ENCODE measurements around the gene EMSY. TPM values are rescaled to one million over a fixed set of nuclear protein-coding genes. Genes with fewer than 3 reads are reported as not detected.

The EMSY gene
- total RNA-seq, 1 experiment from 2014 or later, result 52.4 TPM

GRCh38 chr11:76600124-76600655 is 155.4 kb downstream of the EMSY start:
- no peaks in the 10 kb centered on the region for H3K36me3 ChIP-seq (ENCODE audit: insufficient read depth, low read length, poor library complexity, severe bottlenecking)
- POLR2A ChIA-PET (ENCODE audit: low non-redundant PET), result no interaction called here
- CTCF ChIA-PET, result no interaction called here
- no TSS peak for BruUV-seq (replicated peaks)
- H3K9me3 ChIP-seq (ENCODE audit: low read depth, low read length, poor library complexity, severe bottlenecking), result no peaks in the 10 kb centered on the region
- no peak overlapping the region for H3K4me3 ChIP-seq (ENCODE audit: low read depth, low read length, poor library complexity, severe bottlenecking)
- DNase-seq (ENCODE audit: low spot score), result no peak
- intact Hi-C loops (cut with micrococcal nuclease; ENCODE audit: unreplicated experiment), result no loop called here
- H3K27me3 ChIP-seq (replicated peaks; ENCODE audit: insufficient read depth, low read depth, low read length, poor library complexity), result no peaks in the 10 kb centered on the region
- no peaks in the 10 kb centered on the region for H3K4me1 ChIP-seq (ENCODE audit: insufficient read depth, low read length, poor library complexity, severe bottlenecking)
- H3K27ac ChIP-seq (ENCODE audit: low read depth, low read length, poor library complexity, severe bottlenecking), result no peak overlapping the region
- TF ChIP-seq EZH2 (IDR thresholded peaks at IDR 0.05; ENCODE audit: borderline replicate concordance, low read depth, low read length, poor library complexity, severe bottlenecking) (no peak), CTCF (conservative IDR thresholded peaks at IDR 0.05; ENCODE audit: low read depth, low read length) (no peak)

- no peaks in the 10 kb centered on the region for H3K9me3 ChIP-seq (ENCODE audit: low read depth, low read length, poor library complexity, severe bottlenecking)
- CTCF ChIA-PET, result no interaction called here
- intact Hi-C loops (cut with micrococcal nuclease; ENCODE audit: unreplicated experiment), result no loop called here
- no peak overlapping the region for H3K27ac ChIP-seq (ENCODE audit: low read depth, low read length, poor library complexity, severe bottlenecking)
- H3K4me1 ChIP-seq (ENCODE audit: insufficient read depth, low read length, poor library complexity, severe bottlenecking), result no peaks in the 10 kb centered on the region
- no peak overlapping the region for H3K4me3 ChIP-seq (ENCODE audit: low read depth, low read length, poor library complexity, severe bottlenecking)
- TF ChIP-seq EZH2 (IDR thresholded peaks at IDR 0.05; ENCODE audit: borderline replicate concordance, low read depth, low read length, poor library complexity, severe bottlenecking) (no peak), CTCF (conservative IDR thresholded peaks at IDR 0.05; ENCODE audit: low read depth, low read length) (no peak)
- no peak for DNase-seq (ENCODE audit: low spot score)
- BruUV-seq (replicated peaks), result no TSS peak
- POLR2A ChIA-PET (ENCODE audit: low non-redundant PET), result no interaction called here
- H3K27me3 ChIP-seq (replicated peaks; ENCODE audit: insufficient read depth, low read depth, low read length, poor library complexity), result no peaks in the 10 kb centered on the region
- no peaks in the 10 kb centered on the region for H3K36me3 ChIP-seq (ENCODE audit: insufficient read depth, low read length, poor library complexity, severe bottlenecking)
Measured at GRCh38 chr11:76601272-76601671, 156.5 kb downstream of the EMSY start.

- Histone ChIP-seq H3K4me1 (ENCODE audit: insufficient read depth, low read length, poor library complexity, severe bottlenecking) (no peaks in the 10 kb centered on the region), H3K4me3 (ENCODE audit: low read depth, low read length, poor library complexity, severe bottlenecking) (no peak overlapping the region), H3K27ac (ENCODE audit: low read depth, low read length, poor library complexity, severe bottlenecking) (no peak overlapping the region), H3K9me3 (ENCODE audit: low read depth, low read length, poor library complexity, severe bottlenecking) (no peaks in the 10 kb centered on the region), H3K27me3 (replicated peaks; ENCODE audit: insufficient read depth, low read depth, low read length, poor library complexity) (no peaks in the 10 kb centered on the region), H3K36me3 (ENCODE audit: insufficient read depth, low read length, poor library complexity, severe bottlenecking) (no peaks in the 10 kb centered on the region)
- intact Hi-C loops (cut with micrococcal nuclease; ENCODE audit: unreplicated experiment), result no loop called here
- POLR2A ChIA-PET (ENCODE audit: low non-redundant PET), result no interaction called here
- CTCF ChIA-PET, result no interaction called here
- TF ChIP-seq EZH2 (IDR thresholded peaks at IDR 0.05; ENCODE audit: borderline replicate concordance, low read depth, low read length, poor library complexity, severe bottlenecking) (no peak), CTCF (conservative IDR thresholded peaks at IDR 0.05; ENCODE audit: low read depth, low read length) (no peak)
- DNase-seq (ENCODE audit: low spot score), result no peak
- BruUV-seq (replicated peaks), result no TSS peak
Measured at GRCh38 chr11:76601724-76602123, 156.9 kb downstream of the EMSY start.
